IMR-90 (cell line): Measurements from ENCODE around the gene ZNF396. TPM values are rescaled to one million over a fixed set of nuclear protein-coding genes. Genes with fewer than 3 reads are reported as not detected.

Source experiments
- ATAC-seq: fragments of 200-7000 bp; cut with Tn5 transposase; 2 replicates; pipeline ENCODE4 v1.9.1; 2020; ENCODE audit warnings: low read depth, mild to moderate bottlenecking, moderate library complexity
- BruUV-seq: library from RNA; stranded (reverse); fragments of 400-500 nt; replicated peaks from 2 replicates; lab custom pipeline; 2021; lab: Mats Ljungman, UMichigan
- CTCF ChIA-PET: fragments of 300-600 bp; formaldehyde crosslinking; extraction: SDS; loops from one replicate; lab custom pipeline; 2021; ENCODE audit warnings: antibody characterized with exemption; lab: Yijun Ruan, JAX
- POLR2A ChIA-PET: fragments of 300-600 bp; sonication (Branson Sonifier 250); formaldehyde crosslinking; loops from one replicate; lab custom pipeline; 2022; ENCODE audit warnings: antibody characterized with exemption; ENCODE audit not compliant: unreplicated experiment; lab: Charles Lee
- DNase-seq: peaks from one replicate; pipeline ENCODE4 v3.0.0; 2013
- H2AFZ ChIP-seq: replicated peaks from 2 replicates; pipeline ENCODE3; 2013; ENCODE audit warnings: low read length, mild to moderate bottlenecking; ENCODE audit not compliant: poor library complexity
- H2AK5ac ChIP-seq: 2 replicates; pipeline ENCODE4 v1.6.1; 2013; ENCODE audit warnings: low read depth, low read length, inconsistent platforms
- H2AK9ac ChIP-seq: replicated peaks from 2 replicates; pipeline ENCODE3; 2013; ENCODE audit warnings: mild to moderate bottlenecking, low read depth, low read length, moderate library complexity; ENCODE audit not compliant: poor library complexity
- H2BK120ac ChIP-seq: 2 replicates; pipeline ENCODE4 v1.6.1; 2013; ENCODE audit warnings: low read depth, low read length, inconsistent platforms
- H2BK15ac ChIP-seq: 3 replicates; pipeline ENCODE4 v1.6.1; 2013; ENCODE audit warnings: low read depth, low read length, inconsistent platforms
- H2BK20ac ChIP-seq: 2 replicates; pipeline ENCODE4 v1.6.1; 2013; ENCODE audit warnings: low read depth, mild to moderate bottlenecking, inconsistent platforms, low read length, moderate library complexity
- H2BK5ac ChIP-seq: 2 replicates; pipeline ENCODE4 v1.6.1; 2013; ENCODE audit warnings: mild to moderate bottlenecking, low read depth, low read length, inconsistent platforms; ENCODE audit not compliant: poor library complexity, severe bottlenecking
- H3K14ac ChIP-seq: replicated peaks from 2 replicates; pipeline ENCODE4 v1.6.1; 2013; ENCODE audit warnings: low read depth, low read length, inconsistent platforms
- H3K18ac ChIP-seq: 2 replicates; pipeline ENCODE4 v1.6.1; 2013; ENCODE audit warnings: low read depth, low read length, control low read depth
- H3K23ac ChIP-seq: 2 replicates; pipeline ENCODE4 v1.6.1; 2013; ENCODE audit warnings: low read depth, low read length, inconsistent platforms
- H3K27ac ChIP-seq: 2 replicates; pipeline ENCODE4 v1.5.1; 2013; ENCODE audit warnings: mild to moderate bottlenecking, control low read depth, low read length; ENCODE audit not compliant: insufficient read depth
- H3K27me3 ChIP-seq: 2 replicates; pipeline ENCODE4 v1.6.1; 2013; ENCODE audit warnings: low read length; ENCODE audit not compliant: control insufficient read depth, insufficient read depth
- H3K36me3 ChIP-seq: 2 replicates; pipeline ENCODE4 v1.6.1; 2013; ENCODE audit warnings: low read length, mixed read lengths; ENCODE audit not compliant: control insufficient read depth, insufficient read depth
- H3K4ac ChIP-seq: 2 replicates; pipeline ENCODE4 v1.6.1; 2013; ENCODE audit warnings: low read depth, low read length, inconsistent platforms
- H3K4me1 ChIP-seq: 2 replicates; pipeline ENCODE4 v1.6.1; 2013; ENCODE audit warnings: low read length, mixed read lengths; ENCODE audit not compliant: control insufficient read depth, insufficient read depth
- H3K4me2 ChIP-seq: 2 replicates; pipeline ENCODE4 v1.6.1; 2013; ENCODE audit warnings: low read depth, mild to moderate bottlenecking, control low read depth, low read length, moderate library complexity
- H3K4me3 ChIP-seq: 2 replicates; pipeline ENCODE4 v1.5.1; 2013; ENCODE audit warnings: low read depth, mild to moderate bottlenecking, control low read depth, low read length, moderate library complexity; ENCODE audit not compliant: insufficient read depth
- H3K56ac ChIP-seq: 2 replicates; pipeline ENCODE4 v1.6.1; 2013; ENCODE audit warnings: low read length, inconsistent platforms; ENCODE audit not compliant: insufficient read depth; ENCODE audit errors: extremely low read depth
- H3K79me1 ChIP-seq, 2 experiments: 2 replicates each; pipeline ENCODE4 v1.6.1; 2013; ENCODE audit warnings: low read length in 2 of 2, inconsistent platforms in 1 of 2, low read depth in 1 of 2
- H3K9ac ChIP-seq: 2 replicates; pipeline ENCODE4 v1.6.1; 2013; ENCODE audit warnings: low read depth, low read length, control low read depth
- H3K9me1 ChIP-seq: 2 replicates; pipeline ENCODE4 v1.6.1; 2013; ENCODE audit warnings: low read length, inconsistent platforms; ENCODE audit not compliant: insufficient read depth
- H3K9me3 ChIP-seq: 2 replicates; pipeline ENCODE4 v1.6.1; 2013; ENCODE audit warnings: low read length; ENCODE audit not compliant: control insufficient read depth, insufficient read depth
- H4K20me1 ChIP-seq: 2 replicates; pipeline ENCODE4 v1.6.1; 2013; ENCODE audit warnings: low read length, inconsistent platforms; ENCODE audit not compliant: insufficient read depth
- H4K5ac ChIP-seq: 2 replicates; pipeline ENCODE4 v1.6.1; 2013; ENCODE audit warnings: mild to moderate bottlenecking, low read depth, low read length, control low read depth
- H4K8ac ChIP-seq, 2 experiments: 2 replicates each; pipeline ENCODE4 v1.6.1; 2013; ENCODE audit warnings: low read depth in 2 of 2, low read length in 2 of 2, control low read depth in 1 of 2, inconsistent platforms in 1 of 2
- H4K91ac ChIP-seq: 2 replicates; pipeline ENCODE4 v1.6.1; 2013; ENCODE audit warnings: low read depth, low read length, inconsistent platforms; ENCODE audit not compliant: insufficient read depth
- CEBPB ChIP-seq: IDR thresholded peaks from 2 replicates; pipeline ENCODE4 v1.6.1; 2012; ENCODE audit warnings: low read depth, low read length, improper control_type of control experiment
- CHD1 ChIP-seq: IDR thresholded peaks from 2 replicates; pipeline ENCODE4 v1.6.1; 2012; ENCODE audit warnings: low read depth, low read length, improper control_type of control experiment
- ELK1 ChIP-seq: fragments of 150-350 bp; IDR thresholded peaks from 2 replicates; pipeline ENCODE4 v1.6.1; 2016; ENCODE audit warnings: low read depth, mild to moderate bottlenecking, low read length, moderate library complexity, borderline replicate concordance
- FOS ChIP-seq: fragments of 150-350 bp; IDR thresholded peaks from 2 replicates; pipeline ENCODE4 v1.6.1; 2016; ENCODE audit warnings: low read depth, low read length
- MAZ ChIP-seq: IDR thresholded peaks from 2 replicates; pipeline ENCODE4 v1.6.1; 2012; ENCODE audit warnings: low read depth, mild to moderate bottlenecking, low read length, improper control_type of control experiment, moderate library complexity, borderline replicate concordance
- NFE2L2 ChIP-seq: fragments of 150-350 bp; IDR thresholded peaks from 2 replicates; pipeline ENCODE4 v1.6.1; 2016; ENCODE audit warnings: low read depth, mild to moderate bottlenecking, low read length
- POLR2A ChIP-seq: IDR thresholded peaks from 2 replicates; pipeline ENCODE4 v1.6.1; 2012; ENCODE audit warnings: mild to moderate bottlenecking, low read depth, low read length
- RCOR1 ChIP-seq: IDR thresholded peaks from 2 replicates; pipeline ENCODE4 v1.6.1; 2012; ENCODE audit warnings: mild to moderate bottlenecking, low read length, improper control_type of control experiment; ENCODE audit not compliant: insufficient replicate concordance
- RFX5 ChIP-seq: IDR thresholded peaks from 2 replicates; pipeline ENCODE4 v1.8.0; 2012; ENCODE audit warnings: low read depth, mild to moderate bottlenecking, low read length, moderate library complexity
- SMC3 ChIP-seq: fragments of 150-350 bp; IDR thresholded peaks from 2 replicates; pipeline ENCODE4 v1.6.1; 2016; ENCODE audit warnings: low read depth, mild to moderate bottlenecking, antibody characterized with exemption, low read length, moderate library complexity
- WGBS, 2 experiments: methylation state at CpG; one replicate each; pipeline versions ENCODE4 v1.1.5 to v1.1.7; 2013; ENCODE audit warnings: missing lambda C conversion rate in 2 of 2; ENCODE audit not compliant: insufficient read length in 1 of 2; ENCODE audit errors: extremely low coverage in 2 of 2; 5-methylcytosine and 5-hydroxymethylcytosine counted together
- dilution Hi-C: fragments of 300-500 bp; cut with HindIII; formaldehyde crosslinking; loops from one replicate; pipeline ENCODE4 v1.14.3; 2018; ENCODE audit warnings: low sequenced_read_pairs; ENCODE audit not compliant: unreplicated experiment
- in situ Hi-C: fragments of 300-500 bp; cut with MboI; formaldehyde crosslinking; loops from 3 replicates; pipeline ENCODE4 v1.14.3; 2019; ENCODE audit warnings: low sequenced_read_pairs, inconsistent platforms, mixed read lengths
- intact Hi-C: fragments of 100-400 bp; cut with micrococcal nuclease; formaldehyde crosslinking; loops from 2 replicates; pipeline ENCODE4 v1.10.0; 2022
- polyA plus RNA-seq, 3 experiments: library from polyadenylated mRNA; depleted of rRNA; stranded (reverse); fragments of >200 nt; gene quantifications; 2 replicates each; pipeline ENCODE4 v1.2.3, GENCODE V29; 2012; ENCODE audit warnings: low replicate concordance in 1 of 3
- total RNA-seq: library from RNA; depleted of rRNA; stranded (reverse); fragments of >200 nt; gene quantifications from 2 replicates; pipeline ENCODE4 v1.2.3, GENCODE V29; 2012
- TF ChIP-seq, protein P1 (sequence below): conservative IDR thresholded peaks from 2 replicates; pipeline ENCODE4 v1.5.1; 2012; ENCODE audit warnings: mild to moderate bottlenecking, low read depth, low read length, improper control_type of control experiment
- TF ChIP-seq, protein P2 (sequence below): fragments of 150-350 bp; IDR thresholded peaks from 2 replicates; pipeline ENCODE4 v1.6.1; 2017; ENCODE audit warnings: mild to moderate bottlenecking, antibody characterized with exemption, low read length, low read depth

The ZNF396 gene
- total and polyA plus RNA-seq, 2 of the 4 experiments (the other 2 are of a cell fraction), result 0.26 to 0.54 TPM

GRCh38 chr18:35413163-35413511 is 36.0 kb upstream of the ZNF396 start:
- H2AK9ac ChIP-seq, result no peak overlapping the region
- H3K27ac ChIP-seq, result no peak overlapping the region
- no peak overlapping the region for H2AK5ac ChIP-seq
- H3K27me3 ChIP-seq, result peaks cover 13% of the 10 kb centered on the region
- no peak overlapping the region for H3K56ac ChIP-seq
- ChIA-PET CTCF (interaction anchor here (0.6 kb wide), 1 partner anchor 16 kb away, joined by 4 read pairs; no protein-coding TSS in a partner anchor), POLR2A (no interaction called here)
- no peak overlapping the region for H3K18ac ChIP-seq
- WGBS, 2 experiments, result no CpG with 5 or more reads among the region's 2 CpGs
- no peaks in the 10 kb centered on the region for H3K9me1 ChIP-seq
- H3K14ac ChIP-seq, result no peak overlapping the region
- in situ Hi-C loops (no loop called here), dilution Hi-C loops (no loop called here), intact Hi-C loops (no loop called here)
- H2BK5ac ChIP-seq, result no peak overlapping the region
- no peaks in the 10 kb centered on the region for H3K4me1 ChIP-seq
- no peak overlapping the region for H4K8ac ChIP-seq
- no peak overlapping the region for H2BK20ac ChIP-seq
- H2BK120ac ChIP-seq, result no peak overlapping the region
- no peak for ATAC-seq
- H4K20me1 ChIP-seq, result no peaks in the 10 kb centered on the region
- H2AFZ ChIP-seq, result no peak overlapping the region
- H3K23ac ChIP-seq, result no peak overlapping the region
- no peak for DNase-seq
- H2BK15ac ChIP-seq, result no peak overlapping the region
- no peak overlapping the region for H4K91ac ChIP-seq
- H3K4me2 ChIP-seq, result no peak overlapping the region
- H3K4me3 ChIP-seq, result no peak overlapping the region
- H3K9me3 ChIP-seq, result no peaks in the 10 kb centered on the region
- H3K79me1 ChIP-seq, result no peaks in the 10 kb centered on the region
- no peak for TF ChIP-seq RFX5
- TF ChIP-seq, protein P1, sequence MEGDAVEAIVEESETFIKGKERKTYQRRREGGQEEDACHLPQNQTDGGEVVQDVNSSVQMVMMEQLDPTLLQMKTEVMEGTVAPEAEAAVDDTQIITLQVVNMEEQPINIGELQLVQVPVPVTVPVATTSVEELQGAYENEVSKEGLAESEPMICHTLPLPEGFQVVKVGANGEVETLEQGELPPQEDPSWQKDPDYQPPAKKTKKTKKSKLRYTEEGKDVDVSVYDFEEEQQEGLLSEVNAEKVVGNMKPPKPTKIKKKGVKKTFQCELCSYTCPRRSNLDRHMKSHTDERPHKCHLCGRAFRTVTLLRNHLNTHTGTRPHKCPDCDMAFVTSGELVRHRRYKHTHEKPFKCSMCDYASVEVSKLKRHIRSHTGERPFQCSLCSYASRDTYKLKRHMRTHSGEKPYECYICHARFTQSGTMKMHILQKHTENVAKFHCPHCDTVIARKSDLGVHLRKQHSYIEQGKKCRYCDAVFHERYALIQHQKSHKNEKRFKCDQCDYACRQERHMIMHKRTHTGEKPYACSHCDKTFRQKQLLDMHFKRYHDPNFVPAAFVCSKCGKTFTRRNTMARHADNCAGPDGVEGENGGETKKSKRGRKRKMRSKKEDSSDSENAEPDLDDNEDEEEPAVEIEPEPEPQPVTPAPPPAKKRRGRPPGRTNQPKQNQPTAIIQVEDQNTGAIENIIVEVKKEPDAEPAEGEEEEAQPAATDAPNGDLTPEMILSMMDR, result no peak
- TF ChIP-seq SMC3, result no peak
- TF ChIP-seq CHD1, result no peak
- TF ChIP-seq ELK1, result no peak
- TF ChIP-seq POLR2A, result no peak
- TF ChIP-seq, protein P2, sequence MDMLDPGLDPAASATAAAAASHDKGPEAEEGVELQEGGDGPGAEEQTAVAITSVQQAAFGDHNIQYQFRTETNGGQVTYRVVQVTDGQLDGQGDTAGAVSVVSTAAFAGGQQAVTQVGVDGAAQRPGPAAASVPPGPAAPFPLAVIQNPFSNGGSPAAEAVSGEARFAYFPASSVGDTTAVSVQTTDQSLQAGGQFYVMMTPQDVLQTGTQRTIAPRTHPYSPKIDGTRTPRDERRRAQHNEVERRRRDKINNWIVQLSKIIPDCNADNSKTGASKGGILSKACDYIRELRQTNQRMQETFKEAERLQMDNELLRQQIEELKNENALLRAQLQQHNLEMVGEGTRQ, result no peak
- no peak for TF ChIP-seq NFE2L2
- no peak for TF ChIP-seq RCOR1
- no peak for TF ChIP-seq CEBPB
- TF ChIP-seq MAZ, result no peak
- TF ChIP-seq FOS, result no peak
- H3K9ac ChIP-seq, result no peak overlapping the region
- H3K36me3 ChIP-seq, result no peaks in the 10 kb centered on the region
- no peak overlapping the region for H3K4ac ChIP-seq
- H4K5ac ChIP-seq, result no peak overlapping the region
- no TSS peak for BruUV-seq
